ENCODE measurements around the gene PFKFB2.

Gene PFKFB2

DNA sequence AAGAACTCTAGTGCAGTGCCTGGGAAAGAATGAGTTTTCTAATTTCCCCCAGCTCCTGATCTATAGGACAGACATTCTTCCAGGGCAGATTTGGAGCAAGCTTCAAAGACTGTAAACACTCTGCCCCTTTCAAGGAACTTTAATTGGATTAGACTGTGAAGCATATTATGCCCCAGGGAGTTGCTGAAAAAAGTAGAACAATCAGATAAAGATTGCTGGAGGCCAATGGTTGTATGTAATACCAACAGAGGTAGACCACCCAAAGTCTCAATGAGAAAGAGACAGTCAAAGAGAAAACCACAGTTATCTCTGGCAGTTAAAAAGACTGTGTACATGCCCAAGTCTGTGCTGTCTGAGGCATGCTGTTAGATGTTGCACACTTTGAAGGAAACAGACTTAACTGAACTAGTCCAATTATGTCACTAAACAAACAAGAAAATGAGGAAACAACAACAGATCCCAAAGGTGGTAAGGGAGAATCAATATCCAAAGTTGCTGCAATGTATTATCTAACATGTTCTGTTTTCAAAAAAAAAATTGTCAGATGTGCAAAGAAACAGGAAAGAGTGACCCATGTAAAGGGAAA lies 75.4 kb downstream of the PFKFB2 start:
- H3K4me3 ChIP-seq (ENCODE audit: low read depth, low read length), result no peak overlapping the region
- in situ Hi-C loops (cut with HindIII; ENCODE audit: low sequenced_read_pairs), result no loop called here
- TF ChIP-seq, protein P1, sequence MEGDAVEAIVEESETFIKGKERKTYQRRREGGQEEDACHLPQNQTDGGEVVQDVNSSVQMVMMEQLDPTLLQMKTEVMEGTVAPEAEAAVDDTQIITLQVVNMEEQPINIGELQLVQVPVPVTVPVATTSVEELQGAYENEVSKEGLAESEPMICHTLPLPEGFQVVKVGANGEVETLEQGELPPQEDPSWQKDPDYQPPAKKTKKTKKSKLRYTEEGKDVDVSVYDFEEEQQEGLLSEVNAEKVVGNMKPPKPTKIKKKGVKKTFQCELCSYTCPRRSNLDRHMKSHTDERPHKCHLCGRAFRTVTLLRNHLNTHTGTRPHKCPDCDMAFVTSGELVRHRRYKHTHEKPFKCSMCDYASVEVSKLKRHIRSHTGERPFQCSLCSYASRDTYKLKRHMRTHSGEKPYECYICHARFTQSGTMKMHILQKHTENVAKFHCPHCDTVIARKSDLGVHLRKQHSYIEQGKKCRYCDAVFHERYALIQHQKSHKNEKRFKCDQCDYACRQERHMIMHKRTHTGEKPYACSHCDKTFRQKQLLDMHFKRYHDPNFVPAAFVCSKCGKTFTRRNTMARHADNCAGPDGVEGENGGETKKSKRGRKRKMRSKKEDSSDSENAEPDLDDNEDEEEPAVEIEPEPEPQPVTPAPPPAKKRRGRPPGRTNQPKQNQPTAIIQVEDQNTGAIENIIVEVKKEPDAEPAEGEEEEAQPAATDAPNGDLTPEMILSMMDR (IDR thresholded peaks at IDR 0.05; ENCODE audit: low read depth, low read length, missing control alignments), result no peak
- no peak for DNase-seq (ENCODE audit: low read depth)

DNA sequence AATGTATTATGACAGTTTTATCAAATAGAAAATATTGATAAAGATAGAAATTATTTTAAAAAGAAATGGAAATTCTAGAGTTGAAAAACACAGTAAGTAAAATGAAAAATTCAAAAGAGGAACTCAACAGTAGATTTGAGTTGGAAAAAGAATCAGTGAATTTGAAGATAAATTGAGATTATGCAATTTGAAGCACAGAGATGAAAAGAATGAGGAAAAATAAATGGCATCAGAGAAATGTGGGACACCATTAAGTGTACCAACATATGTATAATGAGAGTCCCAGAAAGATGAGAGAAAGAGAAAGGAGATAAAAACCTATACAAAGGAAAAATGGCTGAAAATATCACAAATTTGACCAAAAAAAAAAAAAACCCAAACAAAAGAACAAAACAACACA lies 76.0 kb downstream of the PFKFB2 start:
- no peak overlapping the region for H3K4me3 ChIP-seq (ENCODE audit: low read depth, low read length)
- DNase-seq (ENCODE audit: low read depth), result no peak
- TF ChIP-seq, protein P1 (IDR thresholded peaks at IDR 0.05; ENCODE audit: low read depth, low read length, missing control alignments), result no peak
- in situ Hi-C loops (cut with HindIII; ENCODE audit: low sequenced_read_pairs), result no loop called here

Measured in astrocyte of the cerebellum (primary cell).